A549 (cell line): ENCODE results near the gene WWC1. TPM values are rescaled to one million over a fixed set of nuclear protein-coding genes. Genes with fewer than 3 reads are reported as not detected.

Experiments
- ATOH8 ChIP-seq: fragments of 250-450 bp; sonication (Bioruptor Pico); IDR thresholded peaks from 2 replicates; pipeline ENCODE4 v1.5.0; 2020; ENCODE audit warnings: low read depth, mild to moderate bottlenecking, moderate library complexity
- BCL3 ChIP-seq: fragments of >200 bp; sonication (Bioruptor Twin); formaldehyde crosslinking; IDR thresholded peaks from 3 replicates; pipeline ENCODE4 v1.6.1; 2016
- CBX8 ChIP-seq: fragments of 200-600 bp; sonication (generic); IDR thresholded peaks from 2 replicates; pipeline ENCODE4 v1.6.1; 2016
- CEBPB ChIP-seq, 2 experiments: fragments of >200 bp in 1 of 2; sonication (Bioruptor Twin) in 1 of 2; formaldehyde crosslinking in 1 of 2; IDR thresholded peaks; 2 replicates each; pipeline ENCODE4 v1.6.1; 2012 to 2016
- EHF ChIP-seq: fragments of 250-450 bp; sonication (Bioruptor Pico); IDR thresholded peaks from 2 replicates; pipeline ENCODE4 v1.5.0; 2020; ENCODE audit warnings: mild to moderate bottlenecking
- EHMT2 ChIP-seq: fragments of 200-600 bp; sonication (generic); IDR thresholded peaks from 2 replicates; pipeline ENCODE4 v1.6.1; 2016; ENCODE audit warnings: antibody characterized with exemption, low read depth, mild to moderate bottlenecking, moderate library complexity
- EP300 ChIP-seq, 2 experiments: fragments of >200 bp; sonication (Bioruptor Twin); formaldehyde crosslinking; IDR thresholded peaks; 2 replicates in 1 of 2; 3 replicates in 1 of 2; pipeline ENCODE4 v1.6.1; 2016 to 2017
- ESRRA ChIP-seq: fragments of 150-350 bp; IDR thresholded peaks from 2 replicates; pipeline ENCODE4 v1.6.1; 2014; ENCODE audit warnings: mild to moderate bottlenecking, low read length, borderline replicate concordance
- FOSB ChIP-seq: fragments of 250-450 bp; sonication (Bioruptor Pico); IDR thresholded peaks from 2 replicates; pipeline ENCODE4 v1.5.0; 2020; ENCODE audit warnings: mild to moderate bottlenecking, moderate library complexity
- FOXS1 ChIP-seq: fragments of 250-450 bp; sonication (Bioruptor Pico); IDR thresholded peaks from 2 replicates; pipeline ENCODE4 v1.5.0; 2020; ENCODE audit warnings: mild to moderate bottlenecking, moderate library complexity
- GATA3 ChIP-seq: IDR thresholded peaks from 2 replicates; pipeline ENCODE4 v1.6.1; 2012; ENCODE audit warnings: borderline replicate concordance
- HDAC2 ChIP-seq: fragments of 200-600 bp; sonication (generic); IDR thresholded peaks from 2 replicates; pipeline ENCODE4 v1.6.1; 2016
- HOXA7 ChIP-seq: fragments of 250-450 bp; sonication (Bioruptor Pico); IDR thresholded peaks from 2 replicates; pipeline ENCODE4 v1.5.0; 2020; ENCODE audit warnings: mild to moderate bottlenecking, moderate library complexity
- HOXB13 ChIP-seq: fragments of 250-450 bp; sonication (Bioruptor Pico); IDR thresholded peaks from 2 replicates; pipeline ENCODE4 v1.5.0; 2020; ENCODE audit warnings: low read depth, mild to moderate bottlenecking, moderate library complexity
- JUNB ChIP-seq: fragments of >200 bp; sonication (Bioruptor Twin); formaldehyde crosslinking; IDR thresholded peaks from 2 replicates; pipeline ENCODE4 v1.6.1; 2016
- KDM1A ChIP-seq: fragments of 200-600 bp; sonication (generic); IDR thresholded peaks from 2 replicates; pipeline ENCODE4 v1.6.1; 2016; ENCODE audit warnings: low read depth, mild to moderate bottlenecking
- KDM5A ChIP-seq: fragments of 200-600 bp; sonication (generic); IDR thresholded peaks from 2 replicates; pipeline ENCODE4 v1.6.1; 2016; ENCODE audit warnings: antibody characterized with exemption, mild to moderate bottlenecking
- MAX ChIP-seq: IDR thresholded peaks from 2 replicates; pipeline ENCODE4 v1.6.1; 2012
- NFE2L2 ChIP-seq: fragments of 150-350 bp; conservative IDR thresholded peaks from 2 replicates; pipeline ENCODE4 v1.6.1; 2014; ENCODE audit warnings: low read length
- PHF8 ChIP-seq: fragments of 200-600 bp; sonication (generic); IDR thresholded peaks from 2 replicates; pipeline ENCODE4 v1.6.1; 2016; ENCODE audit warnings: low read depth, mild to moderate bottlenecking, antibody characterized with exemption, moderate library complexity, borderline replicate concordance
- POLR2A ChIP-seq: IDR thresholded peaks from 2 replicates; pipeline ENCODE4 v1.6.1; 2012; ENCODE audit warnings: mild to moderate bottlenecking, low read length
- RARB ChIP-seq: fragments of 250-450 bp; sonication (Bioruptor Pico); IDR thresholded peaks from 2 replicates; pipeline ENCODE4 v1.8.0; 2021; ENCODE audit warnings: mild to moderate bottlenecking, moderate library complexity
- RCOR1 ChIP-seq: fragments of 150-350 bp; IDR thresholded peaks from 2 replicates; pipeline ENCODE4 v1.6.1; 2014; ENCODE audit warnings: antibody characterized with exemption, low read length, low read depth
- RNF2 ChIP-seq: fragments of 200-600 bp; sonication (generic); IDR thresholded peaks from 2 replicates; pipeline ENCODE4 v1.6.1; 2016; ENCODE audit warnings: low read depth, mild to moderate bottlenecking, antibody characterized with exemption, moderate library complexity, borderline replicate concordance
- SREBF2 ChIP-seq: fragments of 450-650 bp; IDR thresholded peaks from 2 replicates; pipeline ENCODE4 v1.6.1; 2014; ENCODE audit warnings: mild to moderate bottlenecking, moderate library complexity
- TFCP2L1 ChIP-seq: fragments of 250-450 bp; sonication (Bioruptor Pico); IDR thresholded peaks from 2 replicates; pipeline ENCODE4 v1.5.0; 2021; ENCODE audit warnings: mild to moderate bottlenecking
- TP53 ChIP-seq: fragments of 250-450 bp; sonication (Bioruptor Pico); IDR thresholded peaks from 2 replicates; pipeline ENCODE4 v1.5.0; 2021; ENCODE audit warnings: mild to moderate bottlenecking, moderate library complexity
- ZC3H11A ChIP-seq: fragments of 450-650 bp; IDR thresholded peaks from 2 replicates; pipeline ENCODE4 v1.6.1; 2014; ENCODE audit warnings: antibody characterized with exemption, mild to moderate bottlenecking
- ZFP36 ChIP-seq: fragments of 450-650 bp; IDR thresholded peaks from 2 replicates; pipeline ENCODE4 v1.6.1; 2014; ENCODE audit warnings: borderline replicate concordance; ENCODE audit not compliant: partially characterized antibody
- ZNF302 ChIP-seq: fragments of 250-450 bp; sonication (Bioruptor Pico); IDR thresholded peaks from 2 replicates; pipeline ENCODE4 v1.9.0; 2021; ENCODE audit warnings: inconsistent platforms, mild to moderate bottlenecking, moderate library complexity
- ZSCAN20 ChIP-seq: fragments of 250-450 bp; sonication (Bioruptor Pico); IDR thresholded peaks from 2 replicates; pipeline ENCODE4 v1.8.0; 2022; ENCODE audit warnings: mild to moderate bottlenecking, moderate library complexity
- polyA plus RNA-seq, 4 experiments: library from polyadenylated mRNA; depleted of rRNA in 3 of 4; stranded (reverse); fragments of >200 nt; fragmentation: RNase III in 1 of 4; extraction: RNeasy Plus Mini Kit Qiagen cat#74134 plus additional on column Dnase treatment in 1 of 4; gene quantifications; 2 replicates in 3 of 4; 3 replicates in 1 of 4; pipeline ENCODE4 v1.2.3, GENCODE V29; 2011 to 2017
- TF ChIP-seq, protein P1 (sequence below): fragments of 150-350 bp; IDR thresholded peaks from 2 replicates; pipeline ENCODE4 v1.6.1; 2014; ENCODE audit warnings: low read depth, mild to moderate bottlenecking, low read length
- TF ChIP-seq, protein P2 (sequence below): fragments of 450-650 bp; IDR thresholded peaks from 2 replicates; pipeline ENCODE4 v1.6.1; 2014; ENCODE audit warnings: antibody characterized with exemption
- TF ChIP-seq, protein P3 (sequence below): IDR thresholded peaks from 2 replicates; pipeline ENCODE4 v1.6.1; 2012

Gene WWC1
- polyA plus RNA-seq, 2 of the 4 experiments (the other 2 are of a cell fraction): 88.5 to 98.1 TPM

DNA sequence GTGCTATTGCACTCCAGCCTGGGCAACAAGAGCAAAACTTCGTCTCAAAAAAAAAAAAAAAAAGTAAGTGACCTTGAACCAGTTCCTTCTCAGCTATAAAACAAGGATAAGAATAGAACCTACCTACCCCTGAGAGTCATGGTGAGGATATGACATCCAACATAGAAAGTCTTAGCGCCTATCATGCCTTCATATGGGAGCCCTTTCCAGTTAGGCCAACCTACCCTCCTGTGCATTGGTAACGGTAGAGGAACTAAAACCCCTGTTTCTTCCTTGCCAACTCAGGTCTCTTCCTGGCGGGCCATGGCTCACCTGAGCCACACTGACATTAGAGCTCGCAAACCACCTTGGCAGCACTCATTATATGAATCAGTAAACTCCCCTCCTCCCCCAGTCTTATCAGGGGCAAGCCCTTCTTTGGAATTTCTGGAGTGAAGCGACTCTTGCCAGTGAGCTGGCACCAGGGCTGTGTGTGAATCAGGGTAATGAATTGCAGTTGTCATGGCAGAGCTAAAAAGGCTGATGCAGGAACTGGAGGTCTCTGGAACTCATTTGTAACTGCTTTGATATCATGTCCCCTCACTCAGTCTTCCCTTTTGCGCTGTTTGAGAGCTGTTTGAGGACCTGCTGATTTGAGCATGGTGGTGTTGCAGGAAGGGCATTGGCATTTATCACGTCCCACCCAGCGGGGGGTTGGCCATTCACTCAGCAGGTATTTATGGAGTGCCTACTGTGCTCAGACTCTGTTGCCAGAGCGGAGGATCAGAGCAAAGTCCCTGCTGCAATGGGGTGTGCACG, 10.3 kb downstream of the WWC1 start (continued):
- TF ChIP-seq GATA3 (peak; percentile 81), EP300 (IDR thresholded peaks at IDR 0.05) (peak in 1 of 2 experiments; percentile 82; a peak in 3 of 5 replicates), KDM1A (no peak), RNF2 (no peak), ESRRA (no peak), PHF8 (no peak), CBX8 (no peak), ATOH8 (CRISPR knock-in tag) (no peak), SREBF2 (no peak), ZFP36 (no peak), NFE2L2 (no peak), ZC3H11A (no peak), POLR2A (no peak), HDAC2 (no peak), TP53 (CRISPR knock-in tag) (no peak), CEBPB (IDR thresholded peaks at IDR 0.05) (peak; percentile 10 to 53; a peak in 2 of 4 replicates), RARB (CRISPR knock-in tag) (no peak), BCL3 (peak; percentile 53; the same call in 1 of the 3 replicates), EHMT2 (no peak), TFCP2L1 (CRISPR knock-in tag) (no peak), FOXS1 (no peak), RCOR1 (no peak), JUNB (peak; percentile 64), ZSCAN20 (CRISPR knock-in tag) (no peak), FOSB (CRISPR knock-in tag) (no peak), HOXB13 (no peak; the same call in 1 of the 2 replicates), ZNF302 (no peak), KDM5A (no peak), HOXA7 (CRISPR knock-in tag) (no peak), MAX (peak; percentile 72), EHF (CRISPR knock-in tag) (no peak)
- TF ChIP-seq, protein P1, sequence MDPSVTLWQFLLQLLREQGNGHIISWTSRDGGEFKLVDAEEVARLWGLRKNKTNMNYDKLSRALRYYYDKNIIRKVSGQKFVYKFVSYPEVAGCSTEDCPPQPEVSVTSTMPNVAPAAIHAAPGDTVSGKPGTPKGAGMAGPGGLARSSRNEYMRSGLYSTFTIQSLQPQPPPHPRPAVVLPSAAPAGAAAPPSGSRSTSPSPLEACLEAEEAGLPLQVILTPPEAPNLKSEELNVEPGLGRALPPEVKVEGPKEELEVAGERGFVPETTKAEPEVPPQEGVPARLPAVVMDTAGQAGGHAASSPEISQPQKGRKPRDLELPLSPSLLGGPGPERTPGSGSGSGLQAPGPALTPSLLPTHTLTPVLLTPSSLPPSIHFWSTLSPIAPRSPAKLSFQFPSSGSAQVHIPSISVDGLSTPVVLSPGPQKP: no peak
- TF ChIP-seq, protein P2, sequence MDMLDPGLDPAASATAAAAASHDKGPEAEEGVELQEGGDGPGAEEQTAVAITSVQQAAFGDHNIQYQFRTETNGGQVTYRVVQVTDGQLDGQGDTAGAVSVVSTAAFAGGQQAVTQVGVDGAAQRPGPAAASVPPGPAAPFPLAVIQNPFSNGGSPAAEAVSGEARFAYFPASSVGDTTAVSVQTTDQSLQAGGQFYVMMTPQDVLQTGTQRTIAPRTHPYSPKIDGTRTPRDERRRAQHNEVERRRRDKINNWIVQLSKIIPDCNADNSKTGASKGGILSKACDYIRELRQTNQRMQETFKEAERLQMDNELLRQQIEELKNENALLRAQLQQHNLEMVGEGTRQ: no peak
- TF ChIP-seq, protein P3, sequence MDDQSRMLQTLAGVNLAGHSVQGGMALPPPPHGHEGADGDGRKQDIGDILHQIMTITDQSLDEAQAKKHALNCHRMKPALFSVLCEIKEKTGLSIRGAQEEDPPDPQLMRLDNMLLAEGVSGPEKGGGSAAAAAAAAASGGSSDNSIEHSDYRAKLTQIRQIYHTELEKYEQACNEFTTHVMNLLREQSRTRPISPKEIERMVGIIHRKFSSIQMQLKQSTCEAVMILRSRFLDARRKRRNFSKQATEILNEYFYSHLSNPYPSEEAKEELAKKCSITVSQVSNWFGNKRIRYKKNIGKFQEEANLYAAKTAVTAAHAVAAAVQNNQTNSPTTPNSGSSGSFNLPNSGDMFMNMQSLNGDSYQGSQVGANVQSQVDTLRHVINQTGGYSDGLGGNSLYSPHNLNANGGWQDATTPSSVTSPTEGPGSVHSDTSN: peak; percentile 53; the same call in 1 of the 2 replicates
